ENCODE measurements around the gene DGKD. TPM values are rescaled to one million over a fixed set of nuclear protein-coding genes. Genes with fewer than 3 reads are reported as not detected.

The DGKD gene
- total and polyA plus RNA-seq, 9 of the 15 experiments (the other 6 are each of a cell fraction or from before 2014, with no cell fraction given) = 0.52 to 29.5 (median 10.6) TPM

GRCh38 chr2:233349005-233349998, 5.0 kb upstream of the DGKD start:
- ChIA-PET POLR2A (interaction anchor here (0.7 to 1.0 kb wide), 3 partner anchors 11 to 23 kb away, joined by 3 to 4 read pairs (median 3); no protein-coding TSS in a partner anchor), CTCF (ENCODE audit: low intra/inter-chr PET ratio) (no interaction called here)
- no peak overlapping the region for H3K27ac ChIP-seq (ENCODE audit: extremely low read depth, low read depth, low read length)
- no peaks in the 10 kb centered on the region for H3K9me3 ChIP-seq (replicated peaks; ENCODE audit: control insufficient read depth, insufficient read depth, low read depth, low read length)
- H3K9me1 ChIP-seq (ENCODE audit: control insufficient read depth, insufficient read depth, low read length) = no peaks in the 10 kb centered on the region
- ATAC-seq (no peak), FAIRE-seq (no peak), DNase-seq (ENCODE audit: extremely low read depth in 1 of 4, low spot score in 3 of 4) (no peak)
- intact Hi-C loops (cut with micrococcal nuclease) = no loop called here
- H3K4me1 ChIP-seq (replicated peaks in 1 of 2; ENCODE audit: control insufficient read depth in 2 of 2, insufficient read depth in 2 of 2, low read length in 2 of 2) = peaks cover 28% of the 10 kb centered on the region in 2 experiments
- WGBS (ENCODE audit: insufficient coverage, low coverage, missing lambda C conversion rate) = 41% methylated on average over 7 of the region's 15 CpGs
- H3K4me2 ChIP-seq (ENCODE audit: insufficient read depth, low read length) = no peak overlapping the region
- in situ Hi-C loops (cut with MboI) = no loop called here
- no peaks in the 10 kb centered on the region for H3K36me3 ChIP-seq (ENCODE audit: control insufficient read depth, insufficient read depth, low read length)
- TF ChIP-seq HMGN3 (IDR thresholded peaks at IDR 0.05; ENCODE audit: borderline replicate concordance, extremely low read depth, insufficient read length, low read depth, low read length) = no peak
- peak; percentile 55; the same call in 1 of the 2 replicates for TF ChIP-seq CBFA2T2 (conservative IDR thresholded peaks at IDR 0.05)
- peak; percentile 48; the same call in 1 of the 2 replicates for TF ChIP-seq KLF16 (IDR thresholded peaks at IDR 0.05)
- TF ChIP-seq NRF1 (conservative IDR thresholded peaks at IDR 0.05 in 1 of 2, IDR thresholded peaks at IDR 0.05 in 1 of 2) = peak; percentile 37 to 47
- TF ChIP-seq CBFA2T3 (IDR thresholded peaks at IDR 0.05) = peak; percentile 58
- no peak for TF ChIP-seq GMEB1 (CRISPR knock-in tag; IDR thresholded peaks at IDR 0.05)
- no peak for TF ChIP-seq RAD51 (IDR thresholded peaks at IDR 0.05; ENCODE audit: borderline replicate concordance, low read depth)
- H3K79me2 ChIP-seq (ENCODE audit: control insufficient read depth, insufficient read depth, low read length) = no peaks in the 10 kb centered on the region
- no peaks in the 10 kb centered on the region for H4K20me1 ChIP-seq (replicated peaks; ENCODE audit: control insufficient read depth, insufficient read depth, low read length)
- BruUV-seq (replicated peaks) = no TSS peak
- H3K27me3 ChIP-seq (ENCODE audit: control insufficient read depth in 2 of 2, insufficient read depth in 2 of 2, low read length in 2 of 2) = no peaks in the 10 kb centered on the region
- H3K4me3 ChIP-seq = no peak overlapping the region
- H3K9ac ChIP-seq (ENCODE audit: insufficient read depth in 1 of 2, low read depth in 2 of 2, low read length in 2 of 2) = peak overlapping the region in 1 of 2 experiments; percentile 51; a peak in 2 of 4 replicates
- no peak overlapping the region for H2AFZ ChIP-seq (ENCODE audit: low read depth, low read length)
